BLaER1 (cell line): ENCODE measurements around the gene RBFOX2.

Source experiments
- H3K27ac ChIP-seq: shearing (Covaris generic); formaldehyde crosslinking; 2 replicates; pipeline ENCODE4 v1.8.1; 2022
- H3K27me3 ChIP-seq: shearing (Covaris generic); formaldehyde crosslinking; 2 replicates; pipeline ENCODE4 v1.8.1; 2022
- H3K36me3 ChIP-seq: shearing (Covaris generic); formaldehyde crosslinking; 2 replicates; pipeline ENCODE4 v1.8.1; 2022
- H3K4me1 ChIP-seq: shearing (Covaris generic); formaldehyde crosslinking; 2 replicates; pipeline ENCODE4 v1.8.1; 2022
- H3K4me2 ChIP-seq: shearing (Covaris generic); formaldehyde crosslinking; 2 replicates; pipeline ENCODE4 v1.8.1; 2022
- H3K4me3 ChIP-seq: shearing (Covaris generic); formaldehyde crosslinking; 2 replicates; pipeline ENCODE4 v1.8.1; 2022
- H3K9ac ChIP-seq: shearing (Covaris generic); formaldehyde crosslinking; 2 replicates; pipeline ENCODE4 v1.8.1; 2022
- H3K9me3 ChIP-seq: shearing (Covaris generic); formaldehyde crosslinking; 2 replicates; pipeline ENCODE4 v1.8.1; 2022
- H4K20me1 ChIP-seq: shearing (Covaris generic); formaldehyde crosslinking; 2 replicates; pipeline ENCODE4 v1.8.1; 2022
- Cebpa-rat ChIP-seq: shearing (Covaris generic); IDR thresholded peaks from 2 replicates; pipeline ENCODE4 v1.8.1; 2022

RBFOX2 gene

DNA sequence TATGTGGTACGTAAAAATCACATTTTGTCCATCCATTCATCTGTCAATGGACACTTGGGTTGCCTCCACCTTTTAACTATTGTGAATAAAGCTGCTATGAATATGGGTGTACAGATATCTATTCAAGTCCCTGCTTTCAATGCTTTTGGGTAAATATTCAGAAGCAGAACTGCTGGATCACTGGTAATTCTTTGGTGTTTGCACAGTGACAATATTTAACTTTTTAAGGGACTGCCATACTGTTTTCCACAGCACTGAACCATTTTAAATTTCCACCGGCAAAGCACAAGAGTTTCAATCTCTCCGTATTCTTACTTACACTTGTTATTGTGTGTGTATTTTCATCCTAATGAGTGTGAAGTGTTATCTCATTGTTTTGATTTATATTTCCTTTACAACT lies 79.4 kb downstream of the RBFOX2 start:
- H3K9ac ChIP-seq = no peak overlapping the region
- H3K36me3 ChIP-seq = no peaks in the 10 kb centered on the region
- no peak overlapping the region for H3K4me3 ChIP-seq
- no peak overlapping the region for H3K4me2 ChIP-seq
- H3K4me1 ChIP-seq = no peaks in the 10 kb centered on the region
- H3K9me3 ChIP-seq = no peaks in the 10 kb centered on the region
- TF ChIP-seq Cebpa-rat = no peak
- H4K20me1 ChIP-seq = no peaks in the 10 kb centered on the region
- no peak overlapping the region for H3K27ac ChIP-seq
- H3K27me3 ChIP-seq = no peaks in the 10 kb centered on the region

DNA sequence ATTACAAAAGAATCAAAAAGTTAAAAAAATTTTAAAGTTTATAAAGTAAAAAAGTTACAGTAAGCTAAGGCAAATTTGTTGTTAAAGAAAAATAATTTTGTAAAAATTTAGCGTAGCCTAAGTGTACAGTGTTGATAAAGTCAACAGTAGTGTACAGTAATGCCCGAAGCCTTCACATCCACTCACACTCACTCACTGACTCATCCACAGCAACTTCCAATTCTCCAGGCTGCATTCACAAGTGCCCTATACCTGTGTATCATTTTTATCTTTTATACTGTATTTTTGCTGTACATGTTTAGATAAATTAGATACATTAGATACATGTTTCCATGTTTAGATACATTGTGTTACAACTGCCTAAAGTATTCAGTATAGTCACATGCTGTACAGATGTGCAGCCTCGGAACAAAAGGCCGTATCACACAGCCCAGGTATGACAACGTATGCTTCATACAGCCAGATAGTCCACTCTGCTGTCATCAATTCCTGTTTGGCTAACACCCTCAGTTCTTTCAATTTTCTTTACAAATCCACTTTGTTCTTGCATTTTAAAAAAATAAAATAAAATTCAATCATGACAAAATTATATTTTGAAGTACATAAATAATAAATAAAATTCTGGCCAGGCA lies 80.7 kb downstream of the RBFOX2 start:
- Histone ChIP-seq H3K9me3 (no peaks in the 10 kb centered on the region), H3K9ac (no peak overlapping the region), H3K4me2 (no peak overlapping the region), H3K4me3 (no peak overlapping the region), H3K27ac (no peak overlapping the region), H4K20me1 (no peaks in the 10 kb centered on the region), H3K4me1 (no peaks in the 10 kb centered on the region), H3K36me3 (no peaks in the 10 kb centered on the region), H3K27me3 (no peaks in the 10 kb centered on the region)
- no peak for TF ChIP-seq Cebpa-rat

DNA sequence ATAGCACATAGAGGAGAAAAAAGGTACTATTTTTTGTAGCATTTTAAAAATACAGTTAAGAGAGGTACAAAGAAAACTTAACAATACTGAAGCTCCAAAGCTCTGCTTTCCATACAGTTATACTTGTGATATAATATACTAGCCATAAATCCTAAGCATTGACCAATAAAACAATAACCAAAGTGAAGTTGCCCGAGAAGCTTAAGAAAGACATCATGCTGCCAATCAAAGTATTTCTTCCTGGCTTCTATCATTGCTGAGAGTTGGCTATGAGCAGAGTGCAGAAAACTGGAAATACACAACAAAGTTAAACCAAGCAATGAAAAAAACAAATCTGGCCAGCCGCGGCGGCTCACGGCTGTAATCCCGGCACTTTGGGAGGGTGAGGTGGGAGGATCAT lies 84.2 kb downstream of the RBFOX2 start:
- Histone ChIP-seq H4K20me1 (no peaks in the 10 kb centered on the region), H3K27ac (no peak overlapping the region), H3K36me3 (no peaks in the 10 kb centered on the region), H3K27me3 (no peaks in the 10 kb centered on the region), H3K4me3 (no peak overlapping the region), H3K4me2 (no peak overlapping the region), H3K4me1 (no peaks in the 10 kb centered on the region), H3K9ac (no peak overlapping the region), H3K9me3 (no peaks in the 10 kb centered on the region)
- no peak for TF ChIP-seq Cebpa-rat

DNA sequence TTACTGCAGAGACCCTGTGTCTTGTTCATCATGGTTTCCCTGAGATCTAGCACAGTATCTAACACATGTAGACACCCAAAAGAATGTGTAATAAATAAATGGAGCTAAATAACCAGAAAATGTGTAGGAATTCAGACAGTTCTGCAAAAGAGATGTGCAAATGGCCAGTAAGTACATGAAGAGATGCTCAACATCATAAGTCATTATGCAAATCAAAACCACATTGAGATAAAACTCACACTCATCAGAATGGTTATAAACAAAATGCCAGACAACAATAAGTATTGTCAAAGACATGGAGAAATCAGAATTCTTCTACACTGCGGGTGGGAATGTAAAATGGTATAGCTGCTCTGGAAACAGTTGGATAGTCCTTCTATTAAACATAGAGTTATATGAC lies 88.5 kb downstream of the RBFOX2 start:
- Histone ChIP-seq H3K4me3 (no peak overlapping the region), H3K27ac (no peak overlapping the region), H4K20me1 (no peaks in the 10 kb centered on the region), H3K27me3 (no peaks in the 10 kb centered on the region), H3K4me2 (no peak overlapping the region), H3K9me3 (no peaks in the 10 kb centered on the region), H3K36me3 (no peaks in the 10 kb centered on the region), H3K4me1 (no peaks in the 10 kb centered on the region), H3K9ac (no peak overlapping the region)
- no peak for TF ChIP-seq Cebpa-rat

DNA sequence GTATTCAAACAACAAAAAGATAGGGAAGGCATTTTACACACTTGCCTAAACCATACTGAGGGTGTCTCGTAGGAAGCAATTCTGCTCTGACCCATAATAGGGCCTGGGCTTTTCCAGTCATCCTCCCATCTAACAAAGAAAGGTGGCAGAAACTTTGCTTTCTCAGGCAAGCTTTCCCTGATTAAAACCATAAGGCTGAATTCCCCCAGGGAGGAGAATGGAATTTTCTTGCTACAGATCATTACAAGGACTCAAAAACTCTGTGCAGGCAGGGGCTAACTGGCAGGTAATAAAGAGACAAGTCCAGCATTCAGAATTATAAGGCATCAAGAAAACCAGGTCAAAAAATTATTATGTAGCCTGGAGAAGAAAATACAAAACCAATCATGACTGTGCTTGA lies 90.4 kb downstream of the RBFOX2 start:
- Histone ChIP-seq H3K36me3 (no peaks in the 10 kb centered on the region), H4K20me1 (no peaks in the 10 kb centered on the region), H3K4me1 (no peaks in the 10 kb centered on the region), H3K9me3 (no peaks in the 10 kb centered on the region), H3K9ac (no peak overlapping the region), H3K4me2 (no peak overlapping the region), H3K4me3 (no peak overlapping the region), H3K27me3 (no peaks in the 10 kb centered on the region), H3K27ac (no peak overlapping the region)
- no peak for TF ChIP-seq Cebpa-rat

DNA sequence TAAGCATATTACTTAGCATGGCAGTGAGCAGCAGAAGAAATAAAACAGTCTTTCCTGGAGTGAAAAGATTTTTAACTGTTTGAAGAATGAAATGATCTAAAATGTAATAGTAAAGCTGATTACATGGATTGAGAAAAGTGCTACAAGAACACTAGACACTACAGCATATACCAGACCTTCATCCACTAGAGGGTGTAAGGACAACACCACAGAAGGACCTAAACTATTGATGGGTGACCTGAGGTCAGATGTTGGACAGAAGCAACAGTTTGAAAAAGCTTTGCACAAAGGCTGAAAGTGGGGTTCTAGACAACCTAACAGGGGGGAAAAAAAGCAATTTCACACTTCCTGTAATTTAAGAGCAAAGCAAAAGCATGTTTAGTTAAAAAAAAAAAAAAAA lies 97.7 kb downstream of the RBFOX2 start:
- no peak overlapping the region for H3K27ac ChIP-seq
- H3K27me3 ChIP-seq = no peaks in the 10 kb centered on the region
- H3K4me1 ChIP-seq = no peaks in the 10 kb centered on the region
- H3K9me3 ChIP-seq = no peaks in the 10 kb centered on the region
- H3K36me3 ChIP-seq = no peaks in the 10 kb centered on the region
- no peak overlapping the region for H3K9ac ChIP-seq
- H3K4me3 ChIP-seq = no peak overlapping the region
- TF ChIP-seq Cebpa-rat = no peak
- no peaks in the 10 kb centered on the region for H4K20me1 ChIP-seq
- H3K4me2 ChIP-seq = no peak overlapping the region

DNA sequence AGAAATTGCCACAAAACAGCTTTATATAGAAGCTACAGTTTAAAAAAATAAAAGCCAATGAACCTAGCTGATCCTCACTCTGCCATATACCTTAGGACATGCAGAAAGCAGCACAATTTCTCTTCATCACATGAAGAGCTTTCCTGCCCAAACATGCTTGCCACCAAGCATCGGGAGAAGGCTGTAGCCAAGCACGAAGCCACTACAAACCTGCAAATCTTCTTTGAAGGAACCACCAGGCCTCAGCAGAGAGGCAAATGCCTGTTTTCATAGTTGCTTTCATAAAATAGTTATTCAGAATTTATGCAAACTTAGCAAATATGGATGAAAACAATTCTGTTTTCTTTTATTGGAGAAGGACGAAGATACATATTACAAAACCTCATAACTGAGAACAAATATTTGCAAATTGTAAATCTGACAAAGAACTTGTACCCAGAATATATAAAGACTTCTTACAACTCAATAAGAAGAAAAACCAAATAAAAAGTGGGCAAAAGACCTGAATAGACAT lies 100.3 kb downstream of the RBFOX2 start:
- no peak overlapping the region for H3K27ac ChIP-seq
- no peak overlapping the region for H3K4me2 ChIP-seq
- no peaks in the 10 kb centered on the region for H3K9me3 ChIP-seq
- TF ChIP-seq Cebpa-rat = no peak
- no peak overlapping the region for H3K4me3 ChIP-seq
- no peaks in the 10 kb centered on the region for H3K4me1 ChIP-seq
- no peak overlapping the region for H3K9ac ChIP-seq
- no peaks in the 10 kb centered on the region for H4K20me1 ChIP-seq
- no peaks in the 10 kb centered on the region for H3K27me3 ChIP-seq
- H3K36me3 ChIP-seq = no peaks in the 10 kb centered on the region

DNA sequence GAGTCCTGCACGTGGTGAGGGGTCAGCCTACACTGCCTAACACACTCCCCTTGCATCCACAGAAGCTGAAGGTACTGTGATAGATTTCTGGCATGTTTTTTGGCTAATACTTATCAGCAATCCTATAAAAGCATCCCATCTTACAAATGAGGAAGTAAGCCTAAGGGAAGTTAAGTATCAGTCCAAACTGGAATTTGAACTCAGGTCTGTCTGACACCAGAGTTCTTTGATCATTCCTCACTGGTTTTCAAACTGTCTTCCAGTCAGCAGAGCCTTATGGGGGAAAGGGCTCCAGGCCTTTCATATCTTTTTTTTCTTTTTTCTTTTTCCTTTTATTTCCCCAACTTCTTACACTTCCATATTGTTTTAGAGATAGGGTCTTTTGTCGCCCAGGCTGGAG lies 105.6 kb downstream of the RBFOX2 start:
- no peak overlapping the region for H3K4me3 ChIP-seq
- H3K4me1 ChIP-seq = peaks cover 7% of the 10 kb centered on the region; the same call in 1 of the 2 replicates
- no peak overlapping the region for H3K9ac ChIP-seq
- H4K20me1 ChIP-seq = no peaks in the 10 kb centered on the region
- no peak overlapping the region for H3K4me2 ChIP-seq
- no peaks in the 10 kb centered on the region for H3K36me3 ChIP-seq
- no peaks in the 10 kb centered on the region for H3K9me3 ChIP-seq
- no peak overlapping the region for H3K27ac ChIP-seq
- TF ChIP-seq Cebpa-rat = no peak
- H3K27me3 ChIP-seq = no peaks in the 10 kb centered on the region

DNA sequence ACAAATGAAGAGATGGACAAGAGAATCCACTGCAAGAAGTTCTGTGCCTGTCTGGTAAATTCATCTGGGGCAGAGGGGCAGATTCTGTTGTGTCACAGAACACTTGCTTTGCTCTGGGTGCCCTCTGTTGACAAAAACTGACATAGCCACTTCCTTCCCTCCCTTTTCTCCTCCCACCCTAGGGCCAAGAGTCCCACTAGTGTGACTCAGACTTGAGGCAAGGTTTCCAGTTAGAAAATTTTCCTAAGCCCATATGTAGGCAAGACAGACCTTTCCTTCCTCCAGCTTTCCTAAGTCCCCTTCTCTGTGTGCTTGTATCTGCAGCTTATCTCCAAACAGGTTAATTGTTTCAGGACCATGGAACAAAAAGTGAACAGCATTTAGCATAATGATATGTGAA lies 106.8 kb downstream of the RBFOX2 start:
- H3K27ac ChIP-seq = no peak overlapping the region
- H3K9me3 ChIP-seq = no peaks in the 10 kb centered on the region
- H3K4me1 ChIP-seq = peaks cover 7% of the 10 kb centered on the region; the same call in 1 of the 2 replicates
- H3K9ac ChIP-seq = no peak overlapping the region
- H3K27me3 ChIP-seq = no peaks in the 10 kb centered on the region
- no peak overlapping the region for H3K4me3 ChIP-seq
- no peaks in the 10 kb centered on the region for H4K20me1 ChIP-seq
- no peak for TF ChIP-seq Cebpa-rat
- H3K36me3 ChIP-seq = no peaks in the 10 kb centered on the region
- H3K4me2 ChIP-seq = no peak overlapping the region

DNA sequence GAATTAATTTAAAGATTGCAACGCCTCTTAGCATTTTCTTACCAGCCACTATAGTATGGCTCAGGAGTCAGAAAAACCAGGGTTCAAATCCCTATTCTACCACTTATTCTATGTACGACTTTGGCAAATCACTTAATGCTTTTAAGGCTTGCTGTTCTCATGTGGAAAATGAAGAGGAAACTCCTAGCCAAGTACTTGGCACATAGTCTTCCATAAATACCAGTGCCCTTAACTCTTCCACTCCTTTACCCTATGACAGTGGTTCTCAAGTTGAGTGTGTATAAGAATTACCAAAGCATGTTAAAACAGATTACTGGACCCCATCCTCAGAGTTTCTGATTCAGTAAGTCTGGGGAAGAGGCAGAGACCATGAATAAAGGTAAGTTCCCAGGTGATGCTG lies 107.6 kb downstream of the RBFOX2 start:
- Histone ChIP-seq H3K4me2 (no peak overlapping the region), H3K4me1 (peaks cover 7% of the 10 kb centered on the region; the same call in 1 of the 2 replicates), H3K27ac (no peak overlapping the region), H3K27me3 (no peaks in the 10 kb centered on the region), H3K9me3 (no peaks in the 10 kb centered on the region), H4K20me1 (no peaks in the 10 kb centered on the region), H3K36me3 (no peaks in the 10 kb centered on the region), H3K9ac (no peak overlapping the region), H3K4me3 (no peak overlapping the region)
- TF ChIP-seq Cebpa-rat = no peak
